Activated B cell treated with CpG ODN at 0.5 μM for 24 hours (primary cell): ENCODE results near the gene MIPEP. TPM values are rescaled to one million over a fixed set of nuclear protein-coding genes. Genes with fewer than 3 reads are reported as not detected.

Experiments
- ATAC-seq: fragments of 200-7000 bp; cut with Tn5 transposase; one replicate; pipeline ENCODE4 v1.10.0; 2021; ENCODE audit warnings: low read depth, mild to moderate bottlenecking, moderate library complexity
- CTCF ChIA-PET: fragments of 350-600 bp; sonication (Branson Sonifier 250); formaldehyde crosslinking; loops from one replicate; lab custom pipeline; 2021; ENCODE audit warnings: antibody characterized with exemption; lab: Charles Lee
- POLR2A ChIA-PET: fragments of 350-600 bp; sonication (Branson Sonifier 250); formaldehyde crosslinking; loops from one replicate; lab custom pipeline; 2021; ENCODE audit warnings: antibody characterized with exemption; lab: Charles Lee
- DNase-seq: peaks from one replicate; pipeline ENCODE4 v3.0.0; 2022
- H3K27ac Mint-ChIP-seq: one replicate; pipeline ENCODE4 v1.8.0; 2020; ENCODE audit warnings: mixed read lengths
- H3K27me3 Mint-ChIP-seq: one replicate; pipeline ENCODE4 v1.8.0; 2021; ENCODE audit warnings: mixed read lengths
- H3K36me3 Mint-ChIP-seq: one replicate; pipeline ENCODE4 v1.8.0; 2021; ENCODE audit warnings: low read depth, mixed read lengths
- H3K4me1 Mint-ChIP-seq: one replicate; pipeline ENCODE4 v1.8.0; 2021; ENCODE audit warnings: mixed read lengths
- H3K4me3 Mint-ChIP-seq: one replicate; pipeline ENCODE4 v1.8.0; 2020; ENCODE audit warnings: mild to moderate bottlenecking, mixed read lengths
- H3K9me3 Mint-ChIP-seq: one replicate; pipeline ENCODE4 v1.8.0; 2020; ENCODE audit warnings: mixed read lengths
- intact Hi-C: fragments of 100-400 bp; cut with micrococcal nuclease; formaldehyde crosslinking; loops from one replicate; pipeline ENCODE4 v1.15.1; 2024
- total RNA-seq: library from RNA; stranded (reverse); gene quantifications from 2 replicates; pipeline ENCODE4 v1.2.3, GENCODE V29; 2022
- TF ChIP-seq, protein P1 (sequence below): fragments of 200-600 bp; IDR thresholded peaks from one replicate; pipeline ENCODE4 v1.8.0; 2022; ENCODE audit warnings: antibody characterized with exemption, mild to moderate bottlenecking

The MIPEP gene
- total RNA-seq, 1 donor from 2014 or later, result 19.7 TPM

DNA sequence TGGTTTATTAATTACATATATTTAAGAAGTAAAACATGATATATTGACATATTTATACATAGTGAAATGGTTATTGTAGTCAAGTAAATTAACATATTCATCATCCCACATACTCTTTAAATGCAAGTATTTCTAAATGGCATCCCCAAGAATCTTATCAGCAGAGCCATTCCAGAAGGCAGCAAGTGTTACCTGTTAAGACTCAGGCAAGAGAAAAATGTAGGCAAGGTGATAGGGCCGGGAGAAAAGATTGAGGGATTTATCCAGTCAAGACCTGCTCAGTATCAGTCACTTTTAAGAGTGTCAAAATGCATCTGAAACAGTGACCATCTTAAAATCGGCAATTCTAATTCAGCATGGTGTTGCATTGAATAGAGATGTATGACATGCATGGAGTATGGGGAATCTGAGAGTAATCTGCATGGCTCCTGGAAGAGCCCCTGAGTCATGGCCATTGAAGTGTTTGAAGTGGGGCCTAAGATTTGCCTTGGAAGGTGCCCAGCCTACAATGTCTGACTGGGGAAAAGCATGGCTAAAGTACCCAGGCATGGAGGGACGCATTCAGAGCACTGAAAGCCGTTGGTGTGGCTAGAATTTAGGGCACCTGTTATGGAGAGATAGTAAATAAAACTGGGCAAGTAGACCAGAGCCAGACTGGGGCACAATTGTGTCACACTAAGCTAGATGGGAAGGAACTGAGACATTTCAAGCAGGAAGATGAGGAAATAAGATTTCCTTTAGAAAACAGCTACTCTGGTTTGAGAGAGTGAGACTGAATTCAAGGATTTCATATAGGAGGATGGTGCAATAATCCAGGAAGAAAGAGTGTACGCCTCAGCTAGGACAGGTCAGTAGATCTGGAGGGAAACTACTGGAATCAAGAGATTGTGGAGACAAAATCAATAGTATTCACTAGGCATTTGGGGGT is 33.1 kb upstream of the MIPEP start:
- no peak for DNase-seq
- H3K36me3 Mint-ChIP-seq, result no peaks in the 10 kb centered on the region
- peaks cover 36% of the 10 kb centered on the region for H3K27me3 Mint-ChIP-seq
- POLR2A ChIA-PET, result no interaction called here
- no peaks in the 10 kb centered on the region for H3K4me1 Mint-ChIP-seq
- ATAC-seq, result no peak
- no peak overlapping the region for H3K27ac Mint-ChIP-seq
- no peaks in the 10 kb centered on the region for H3K9me3 Mint-ChIP-seq
- H3K4me3 Mint-ChIP-seq, result no peak overlapping the region
- TF ChIP-seq, protein P1, sequence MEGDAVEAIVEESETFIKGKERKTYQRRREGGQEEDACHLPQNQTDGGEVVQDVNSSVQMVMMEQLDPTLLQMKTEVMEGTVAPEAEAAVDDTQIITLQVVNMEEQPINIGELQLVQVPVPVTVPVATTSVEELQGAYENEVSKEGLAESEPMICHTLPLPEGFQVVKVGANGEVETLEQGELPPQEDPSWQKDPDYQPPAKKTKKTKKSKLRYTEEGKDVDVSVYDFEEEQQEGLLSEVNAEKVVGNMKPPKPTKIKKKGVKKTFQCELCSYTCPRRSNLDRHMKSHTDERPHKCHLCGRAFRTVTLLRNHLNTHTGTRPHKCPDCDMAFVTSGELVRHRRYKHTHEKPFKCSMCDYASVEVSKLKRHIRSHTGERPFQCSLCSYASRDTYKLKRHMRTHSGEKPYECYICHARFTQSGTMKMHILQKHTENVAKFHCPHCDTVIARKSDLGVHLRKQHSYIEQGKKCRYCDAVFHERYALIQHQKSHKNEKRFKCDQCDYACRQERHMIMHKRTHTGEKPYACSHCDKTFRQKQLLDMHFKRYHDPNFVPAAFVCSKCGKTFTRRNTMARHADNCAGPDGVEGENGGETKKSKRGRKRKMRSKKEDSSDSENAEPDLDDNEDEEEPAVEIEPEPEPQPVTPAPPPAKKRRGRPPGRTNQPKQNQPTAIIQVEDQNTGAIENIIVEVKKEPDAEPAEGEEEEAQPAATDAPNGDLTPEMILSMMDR, result no peak
- intact Hi-C loops, result no loop called here
- CTCF ChIA-PET, result no interaction called here

DNA sequence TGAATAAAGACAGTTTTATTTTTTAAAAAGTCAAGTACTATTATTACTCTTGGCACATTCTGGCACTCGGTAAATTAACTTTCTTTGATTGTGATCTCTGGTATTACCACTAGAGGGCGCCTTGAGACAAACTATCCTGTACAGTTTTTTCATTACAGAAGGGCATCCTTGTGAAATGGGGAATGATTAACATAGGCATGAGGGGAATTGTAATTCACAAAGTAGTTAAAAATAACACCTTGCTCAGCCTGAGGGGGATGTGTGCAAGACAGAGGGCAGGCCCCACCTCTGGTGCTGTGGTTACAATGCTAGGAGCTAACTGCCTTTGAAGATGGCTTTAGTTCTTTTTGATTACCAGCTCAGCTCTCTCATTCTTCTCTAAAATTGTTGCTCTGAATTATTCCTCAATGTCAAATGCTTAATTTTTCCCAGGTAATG is 32.3 kb upstream of the MIPEP start:
- no peak overlapping the region for H3K27ac Mint-ChIP-seq
- H3K27me3 Mint-ChIP-seq, result peaks cover 42% of the 10 kb centered on the region
- TF ChIP-seq, protein P1, result no peak
- DNase-seq, result no peak
- ATAC-seq, result no peak
- POLR2A ChIA-PET, result no interaction called here
- H3K4me1 Mint-ChIP-seq, result no peaks in the 10 kb centered on the region
- no peak overlapping the region for H3K4me3 Mint-ChIP-seq
- peaks cover 2% of the 10 kb centered on the region for H3K9me3 Mint-ChIP-seq
- no peaks in the 10 kb centered on the region for H3K36me3 Mint-ChIP-seq
- intact Hi-C loops, result loop anchor here (1.0 kb wide), 1 partner anchor 299 kb away; no protein-coding TSS in a partner anchor
- CTCF ChIA-PET, result no interaction called here

DNA sequence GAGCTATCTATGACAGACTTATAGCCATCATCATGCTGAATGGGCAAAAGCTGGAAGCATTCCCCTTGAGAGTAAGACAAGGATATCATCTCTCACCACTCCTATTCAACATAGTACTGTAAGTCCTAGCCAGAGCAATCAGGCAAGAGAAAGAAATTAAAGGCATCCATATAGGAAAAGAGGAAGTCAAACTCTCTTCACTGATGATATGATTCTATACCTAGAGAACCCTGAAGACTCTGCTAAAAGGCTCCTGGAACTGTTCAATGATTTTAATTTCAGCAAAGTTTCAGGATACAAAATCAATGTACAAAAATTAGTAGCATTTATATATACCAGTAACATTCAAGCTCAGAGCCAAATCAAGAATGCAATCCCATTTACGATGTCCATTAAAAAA is 29.8 kb upstream of the MIPEP start:
- no peak for DNase-seq
- intact Hi-C loops, result no loop called here
- no peak for ATAC-seq
- no peaks in the 10 kb centered on the region for H3K4me1 Mint-ChIP-seq
- CTCF ChIA-PET, result no interaction called here
- no peaks in the 10 kb centered on the region for H3K36me3 Mint-ChIP-seq
- TF ChIP-seq, protein P1, result no peak
- no peak overlapping the region for H3K27ac Mint-ChIP-seq
- peaks cover 43% of the 10 kb centered on the region for H3K27me3 Mint-ChIP-seq
- POLR2A ChIA-PET, result no interaction called here
- peaks cover 2% of the 10 kb centered on the region for H3K9me3 Mint-ChIP-seq
- H3K4me3 Mint-ChIP-seq, result no peak overlapping the region

DNA sequence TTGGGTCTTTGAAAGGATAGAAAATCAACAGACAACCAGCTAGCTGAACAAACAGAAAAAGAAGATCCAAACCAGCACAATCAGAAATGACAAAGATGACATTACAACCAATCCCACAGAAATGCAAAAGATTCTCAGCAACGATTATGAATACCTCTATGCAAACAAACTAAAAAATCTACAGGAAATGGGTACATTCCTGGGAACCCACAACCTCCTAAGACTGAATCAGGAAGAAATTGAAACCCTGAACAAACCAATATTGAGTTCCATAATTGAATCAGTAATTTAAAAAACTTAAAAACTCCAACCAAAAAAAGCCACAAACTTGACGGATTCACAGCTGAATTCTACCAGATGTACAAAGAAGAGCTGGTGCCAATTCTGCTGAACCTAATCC is 29.0 kb upstream of the MIPEP start:
- peaks cover 45% of the 10 kb centered on the region for H3K27me3 Mint-ChIP-seq
- ChIA-PET POLR2A (no interaction called here), CTCF (no interaction called here)
- peaks cover 2% of the 10 kb centered on the region for H3K9me3 Mint-ChIP-seq
- no peaks in the 10 kb centered on the region for H3K36me3 Mint-ChIP-seq
- H3K27ac Mint-ChIP-seq, result no peak overlapping the region
- intact Hi-C loops, result no loop called here
- TF ChIP-seq, protein P1, result no peak
- DNase-seq (no peak), ATAC-seq (no peak)
- no peaks in the 10 kb centered on the region for H3K4me1 Mint-ChIP-seq
- no peak overlapping the region for H3K4me3 Mint-ChIP-seq

DNA sequence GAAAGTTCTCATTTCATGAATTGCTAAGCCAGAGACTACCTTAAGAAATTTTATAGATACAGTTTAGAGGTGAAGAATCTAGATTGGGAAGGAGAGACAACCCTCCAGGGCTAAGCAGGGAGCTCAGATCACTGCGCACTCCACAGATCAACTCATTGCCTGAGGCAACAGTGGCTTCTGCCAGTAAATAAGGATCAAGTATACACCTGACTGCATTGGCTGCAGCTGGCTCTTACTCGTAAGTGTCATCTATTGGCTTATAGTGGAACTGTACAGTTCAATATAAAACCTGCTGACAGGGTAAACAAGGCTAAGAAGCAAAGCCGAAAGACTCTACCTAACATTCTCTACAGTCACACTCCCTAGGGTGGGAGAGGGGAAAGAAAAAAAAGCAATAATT is 26.1 kb upstream of the MIPEP start:
- no peaks in the 10 kb centered on the region for H3K36me3 Mint-ChIP-seq
- no peak for ATAC-seq
- H3K4me3 Mint-ChIP-seq, result no peak overlapping the region
- CTCF ChIA-PET, result no interaction called here
- intact Hi-C loops, result no loop called here
- POLR2A ChIA-PET, result no interaction called here
- TF ChIP-seq, protein P1, result no peak
- DNase-seq, result no peak
- no peaks in the 10 kb centered on the region for H3K4me1 Mint-ChIP-seq
- H3K27me3 Mint-ChIP-seq, result peaks cover 48% of the 10 kb centered on the region
- no peak overlapping the region for H3K27ac Mint-ChIP-seq
- H3K9me3 Mint-ChIP-seq, result peaks cover 2% of the 10 kb centered on the region
